Measurements from ENCODE around the gene CD68.

Gene CD68

GRCh38 chr17:7579001-7579833 lies at the start of gene CD68:
TSS of gene CD68 (plus strand) at chr17:7579638. CDS start at chr17:7579678, 40 bp downstream.
- DNase-seq: no peak

GRCh38 chr17:7530023-7530900 lies 49.2 kb upstream of the CD68 start:
- no peak for DNase-seq

- DNase-seq: no peak
Measured at GRCh38 chr17:7538050-7538449, 41.4 kb upstream of the CD68 start.

GRCh38 chr17:7538891-7539545 lies 40.4 kb upstream of the CD68 start:
- no peak for DNase-seq

- no peak for DNase-seq
Measured at GRCh38 chr17:7541074-7541621, 38.3 kb upstream of the CD68 start.

- no peak for DNase-seq
Measured at GRCh38 chr17:7544911-7545310, 34.5 kb upstream of the CD68 start.

GRCh38 chr17:7548585-7549400 lies 30.6 kb upstream of the CD68 start, which contains the start of gene TNFSF12:
TSS of gene TNFSF12 (plus strand) at chr17:7549058. CDS start at chr17:7549154, 96 bp downstream.
- DNase-seq: no peak

GRCh38 chr17:7549401-7550055 lies 29.9 kb upstream of the CD68 start:
- DNase-seq: no peak

GRCh38 chr17:7550344-7550743 lies 29.1 kb upstream of the CD68 start:
- DNase-seq: no peak

GRCh38 chr17:7551396-7551795 lies 28.0 kb upstream of the CD68 start:
- DNase-seq: no peak

- no peak for DNase-seq
Measured at GRCh38 chr17:7552621-7553051, 26.8 kb upstream of the CD68 start.

GRCh38 chr17:7553356-7553755 lies 26.1 kb upstream of the CD68 start:
- no peak for DNase-seq

- DNase-seq: no peak
Measured at GRCh38 chr17:7555320-7555948, 24.0 kb upstream of the CD68 start.

GRCh38 chr17:7556627-7557026 lies 22.8 kb upstream of the CD68 start:
- DNase-seq: no peak

- DNase-seq: no peak
Measured at GRCh38 chr17:7557147-7557764, 22.2 kb upstream of the CD68 start.

- DNase-seq: peak; percentile 34
Measured at GRCh38 chr17:7557775-7558543, 21.5 kb upstream of the CD68 start.

- DNase-seq: no peak
Measured at GRCh38 chr17:7558544-7559319, 20.7 kb upstream of the CD68 start, which contains the start of gene TNFSF13. TSS of gene TNFSF13 (plus strand) at chr17:7558750. CDS start at chr17:7559040, 290 bp downstream.

- no peak for DNase-seq
Measured at GRCh38 chr17:7559320-7560171, 19.9 kb upstream of the CD68 start.

All from NCI-H2227 treated with DMSO at 0.1 percent for 48 hours (cell line).